Tibial nerve (tissue), 4 donors: ENCODE data around the gene GATC. TPM values are rescaled to one million over a fixed set of nuclear protein-coding genes. Genes with fewer than 3 reads are reported as not detected.
"Not testable (repeated sequence)": the region's sequence is repeated elsewhere in the genome, so short reads cannot be mapped to it uniquely, and the experiment has no call there.

ENCODE experiments used
- DNase-seq, 2 donors: peaks; one replicate each; pipeline ENCODE4 v3.0.0-alpha.2; 2019; ENCODE audit warnings: low spot score in 2 of 2
- H3K27ac ChIP-seq, 4 donors: fragments of 200-600 bp; sonication (generic) in 3 of 4; one replicate each; pipeline ENCODE4 v1.5.1; 2017 to 2019; ENCODE audit warnings: mild to moderate bottlenecking in 1 of 4
- H3K27me3 ChIP-seq, 2 donors: fragments of 200-600 bp; sonication (generic) in 1 of 2; one replicate each; pipeline versions ENCODE4 v1.5.1 to v1.6.0; 2017 to 2019
- H3K36me3 ChIP-seq, 3 donors: fragments of 200-600 bp; sonication (generic); one replicate each; pipeline ENCODE4 v1.5.1; 2018 to 2019
- H3K4me1 ChIP-seq, 4 donors: fragments of 200-600 bp; sonication (generic) in 3 of 4; one replicate each; pipeline ENCODE4 v1.5.1; 2017 to 2019
- H3K4me3 ChIP-seq, 4 donors: fragments of 200-600 bp; sonication (generic) in 3 of 4; one replicate each; pipeline ENCODE4 v1.5.1; 2017 to 2019; ENCODE audit warnings: mild to moderate bottlenecking in 1 of 4, moderate library complexity in 1 of 4
- H3K9me3 ChIP-seq, 4 donors: fragments of 200-600 bp; sonication (generic) in 3 of 4; one replicate each; pipeline ENCODE4 v1.5.1; 2017 to 2019
- CTCF ChIP-seq, 5 experiments: fragments of 200-600 bp in 3 of 5; fragments of 450-650 bp in 2 of 5; sonication (generic) in 3 of 5; IDR thresholded peaks; one replicate each; pipeline ENCODE4 v1.5.1; 2016 to 2019; ENCODE audit warnings: antibody characterized with exemption in 5 of 5, mild to moderate bottlenecking in 3 of 5, moderate library complexity in 2 of 5
- EP300 ChIP-seq, 2 donors: sonication (generic); formaldehyde crosslinking; IDR thresholded peaks; one replicate each; pipeline ENCODE4 v1.6.1; 2017; ENCODE audit warnings: antibody characterized with exemption in 2 of 2, mild to moderate bottlenecking in 1 of 2
- POLR2A ChIP-seq, 2 donors: fragments of 450-650 bp; IDR thresholded peaks; one replicate each; pipeline ENCODE4 v1.6.1; 2017; ENCODE audit warnings: antibody characterized with exemption in 2 of 2, mild to moderate bottlenecking in 2 of 2, moderate library complexity in 2 of 2
- WGBS, 2 donors: methylation state at CpG; one replicate each; pipeline ENCODE4 v1.1.5; 2018; 5-methylcytosine and 5-hydroxymethylcytosine counted together
- total RNA-seq, 4 donors: library from RNA; depleted of rRNA; stranded (reverse); fragments of >200 nt; gene quantifications; one replicate each; pipeline ENCODE4 v1.1.0, GENCODE V29; 2016

Gene GATC
- total RNA-seq, 4 donors from 2014 or later: 21.0 to 37.3 (median 29.2) TPM

GRCh38 chr12:120485961-120486881 is 40.0 kb downstream of the GATC start:
- 86 to 89% methylated on average over 7 of the region's 7 CpGs for WGBS, 2 donors
- Histone ChIP-seq H3K36me3 (peaks cover 0 to 24% (median 0%) of the 10 kb centered on the region in 3 donors), H3K27me3 (no peaks in the 10 kb centered on the region), H3K9me3 (no peaks in the 10 kb centered on the region), H3K4me1 (no peaks in the 10 kb centered on the region), H3K27ac (no peak overlapping the region), H3K4me3 (no peak overlapping the region)
- TF ChIP-seq POLR2A (IDR thresholded peaks at IDR 0.05) (no peak), CTCF (IDR thresholded peaks at IDR 0.05) (no peak), EP300 (IDR thresholded peaks at IDR 0.05) (no peak)
- DNase-seq: no peak

- 75 to 79% methylated on average over 7 of the region's 7 CpGs for WGBS, 2 donors
- not testable (repeated sequence) for H3K4me1 ChIP-seq, H3K9me3 ChIP-seq, H3K4me3 ChIP-seq, DNase-seq, H3K27me3 ChIP-seq, H3K27ac ChIP-seq
- H3K36me3 ChIP-seq: peaks cover 0 to 25% (median 0%) of the 10 kb centered on the region in 3 donors
Measured at GRCh38 chr12:120487552-120487951, 41.3 kb downstream of the GATC start.

GRCh38 chr12:120488057-120488640 is 41.9 kb downstream of the GATC start:
- no peak for DNase-seq
- Histone ChIP-seq H3K27me3 (no peaks in the 10 kb centered on the region), H3K27ac (no peak overlapping the region), H3K4me3 (no peak overlapping the region), H3K4me1 (no peaks in the 10 kb centered on the region), H3K9me3 (no peaks in the 10 kb centered on the region), H3K36me3 (peaks cover 0 to 19% (median 0%) of the 10 kb centered on the region in 3 donors)
- WGBS, 2 donors: 71 to 75% methylated on average over 5 of the region's 5 CpGs
- TF ChIP-seq POLR2A (IDR thresholded peaks at IDR 0.05) (no peak), EP300 (IDR thresholded peaks at IDR 0.05) (no peak), CTCF (IDR thresholded peaks at IDR 0.05) (no peak)

- H3K4me1 ChIP-seq: no peaks in the 10 kb centered on the region
- H3K36me3 ChIP-seq: peaks cover 0 to 19% (median 0%) of the 10 kb centered on the region in 3 donors
- H3K9me3 ChIP-seq: no peaks in the 10 kb centered on the region
- DNase-seq: no peak
- no peak overlapping the region for H3K4me3 ChIP-seq
- WGBS, 2 donors: 89 to 94% methylated on average over 4 of the region's 4 CpGs
- no peak overlapping the region for H3K27ac ChIP-seq
- H3K27me3 ChIP-seq: no peaks in the 10 kb centered on the region
- TF ChIP-seq CTCF (IDR thresholded peaks at IDR 0.05): no peak
- TF ChIP-seq EP300 (IDR thresholded peaks at IDR 0.05): no peak
- TF ChIP-seq POLR2A (IDR thresholded peaks at IDR 0.05): no peak
Measured at GRCh38 chr12:120489018-120489417, 42.8 kb downstream of the GATC start.

- Histone ChIP-seq H3K27me3 (no peaks in the 10 kb centered on the region), H3K36me3 (peaks cover 0 to 19% (median 0%) of the 10 kb centered on the region in 3 donors), H3K27ac (no peak overlapping the region), H3K9me3 (no peaks in the 10 kb centered on the region), H3K4me1 (peaks cover 0 to 6% (median 2%) of the 10 kb centered on the region in 4 donors), H3K4me3 (no peak overlapping the region)
- 89 to 93% methylated on average over 5 of the region's 5 CpGs for WGBS, 2 donors
- DNase-seq: no peak
- no peak for TF ChIP-seq EP300 (IDR thresholded peaks at IDR 0.05)
- no peak for TF ChIP-seq CTCF (IDR thresholded peaks at IDR 0.05)
- no peak for TF ChIP-seq POLR2A (IDR thresholded peaks at IDR 0.05)
Measured at GRCh38 chr12:120490325-120490724, 44.1 kb downstream of the GATC start.
